ENCODE results near the gene CASK.

Gene CASK

DNA sequence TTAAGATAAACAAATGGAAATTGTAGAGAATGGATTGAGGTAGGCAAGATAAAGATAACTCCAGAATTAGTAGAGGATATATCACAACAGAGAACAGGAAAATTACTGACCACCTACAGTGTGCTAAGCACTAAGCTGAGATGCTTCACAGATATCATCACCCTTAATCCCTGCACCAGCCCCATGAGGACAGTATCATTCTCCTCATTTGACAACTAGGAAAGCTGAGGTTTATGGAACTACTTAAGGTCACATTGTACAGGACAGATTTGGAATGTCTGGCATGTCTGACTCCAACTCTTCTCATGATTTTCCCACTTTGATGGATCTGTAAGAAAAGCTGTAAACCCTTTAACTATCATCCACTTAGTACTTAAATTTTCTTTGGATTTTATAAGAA, 95.5 kb downstream of the CASK start:
- DNase-seq (ENCODE audit: low read depth), result no peak

DNA sequence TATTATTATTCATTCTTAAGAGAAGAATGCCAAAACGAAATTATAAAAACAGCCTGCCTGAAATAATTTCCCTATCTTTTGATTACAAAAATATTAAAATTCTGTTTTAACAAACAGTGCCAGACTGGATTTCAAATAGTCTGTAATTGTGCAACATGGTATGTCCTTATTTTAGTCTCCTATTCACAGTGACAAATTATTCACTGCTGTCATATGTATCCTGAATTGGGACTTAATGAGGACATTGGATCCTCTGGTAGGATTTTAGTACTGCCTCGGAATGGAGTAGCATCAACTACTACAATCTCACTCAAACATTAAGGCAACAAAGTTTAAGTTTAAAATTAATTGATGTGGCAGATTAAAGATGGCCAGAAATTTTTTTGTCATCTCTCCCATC, 97.6 kb downstream of the CASK start:
- no peak for DNase-seq (ENCODE audit: low read depth)

DNA sequence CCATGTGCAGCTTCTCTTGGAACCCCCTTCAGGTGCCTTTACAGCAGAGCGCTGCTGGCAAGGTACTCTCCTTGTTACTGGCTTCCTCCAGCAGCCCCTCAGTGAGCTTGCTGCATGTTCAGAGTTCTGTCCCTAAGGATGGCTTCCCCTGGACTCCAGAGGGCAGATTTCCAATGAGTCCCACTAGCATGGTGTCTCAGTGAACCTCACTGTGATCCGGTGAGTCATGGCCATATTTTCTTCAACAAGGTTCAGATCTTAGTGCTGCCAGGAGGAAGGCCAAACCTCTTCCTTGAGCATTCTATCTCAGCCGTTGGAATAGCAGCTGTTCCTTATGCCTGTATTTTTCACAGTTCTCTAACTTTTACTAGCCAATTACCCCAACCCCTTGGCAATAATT, 98.8 kb downstream of the CASK start:
- DNase-seq (ENCODE audit: low read depth), result no peak

DNA sequence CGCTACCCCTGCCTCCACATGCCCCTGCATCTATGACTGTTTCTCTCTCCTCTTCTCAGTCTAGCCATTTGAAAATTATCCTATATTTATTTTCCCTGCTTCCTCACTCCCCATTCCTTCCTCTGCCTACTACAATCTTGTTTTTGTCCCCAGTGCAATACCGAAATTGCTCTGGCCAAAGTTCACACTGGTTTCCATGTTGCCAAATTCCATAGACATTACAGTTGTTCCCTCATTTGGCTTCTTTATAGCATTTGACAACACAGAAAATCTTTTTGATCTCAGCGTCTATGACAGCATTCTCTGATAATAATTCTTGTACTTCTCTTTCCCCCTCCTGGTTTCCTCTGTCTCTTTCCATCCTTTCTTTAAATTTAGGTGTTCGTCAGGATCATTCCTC, 100.0 kb downstream of the CASK start:
- no peak for DNase-seq (ENCODE audit: low read depth)

DNA sequence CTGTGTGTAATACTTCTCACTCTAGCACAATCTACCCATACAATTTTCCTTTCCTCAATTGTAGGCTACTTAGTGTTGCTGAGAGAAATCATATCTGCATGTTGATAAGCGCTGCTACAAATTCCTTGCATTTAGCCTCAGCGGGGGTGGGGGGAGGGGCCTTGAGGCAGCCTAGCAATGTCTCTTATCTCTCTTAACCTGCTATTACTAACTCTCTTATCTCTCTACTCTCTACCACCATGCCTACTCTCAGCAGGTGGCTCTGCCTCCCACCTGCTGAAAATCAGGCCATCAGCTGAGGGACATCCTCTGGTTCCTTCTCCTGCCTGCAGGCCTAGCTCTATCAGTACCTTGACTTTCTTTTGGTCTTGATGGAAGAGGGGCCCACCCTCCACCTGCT, 100.5 kb downstream of the CASK start:
- no peak for DNase-seq (ENCODE audit: low read depth)

DNA sequence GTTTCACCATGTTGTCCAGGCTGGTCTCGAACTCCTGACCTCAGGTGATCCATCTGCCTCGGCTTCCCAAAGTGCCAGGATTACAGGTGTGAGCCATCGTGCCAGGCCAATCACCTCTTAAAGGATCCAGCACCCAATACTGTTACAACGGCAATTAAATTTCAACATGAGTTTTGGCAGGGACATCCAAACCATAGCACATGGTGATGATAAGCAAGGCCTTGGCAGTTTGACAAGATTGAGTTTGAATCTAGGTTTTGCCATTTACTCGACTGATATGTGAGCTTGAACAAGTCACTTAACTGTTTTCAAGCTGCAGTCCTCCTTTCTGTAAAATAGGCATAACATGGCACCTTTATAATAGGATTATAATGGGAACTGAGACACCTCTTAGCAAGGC, 115.3 kb downstream of the CASK start:
- DNase-seq (ENCODE audit: low read depth), result no peak

DNA sequence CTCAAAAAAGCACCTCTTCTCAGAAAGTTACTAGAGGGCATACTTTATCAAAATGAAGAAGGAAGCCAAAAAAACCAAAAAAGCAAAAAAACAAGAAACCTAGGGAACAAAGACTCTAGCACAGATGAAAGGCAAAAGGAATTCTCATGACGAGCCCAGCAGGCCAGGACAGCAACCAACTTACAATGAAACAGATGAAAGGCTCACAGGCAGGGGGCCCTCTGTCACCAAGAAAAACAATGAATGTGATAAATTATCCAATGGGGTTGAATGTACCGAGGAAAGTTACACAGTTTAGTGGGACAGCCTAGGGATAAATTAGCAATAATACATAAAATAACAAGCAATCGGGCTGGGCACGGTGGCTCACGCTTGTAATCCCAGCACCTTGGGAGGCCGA, 120.4 kb downstream of the CASK start:
- no peak for DNase-seq (ENCODE audit: low read depth)

DNA sequence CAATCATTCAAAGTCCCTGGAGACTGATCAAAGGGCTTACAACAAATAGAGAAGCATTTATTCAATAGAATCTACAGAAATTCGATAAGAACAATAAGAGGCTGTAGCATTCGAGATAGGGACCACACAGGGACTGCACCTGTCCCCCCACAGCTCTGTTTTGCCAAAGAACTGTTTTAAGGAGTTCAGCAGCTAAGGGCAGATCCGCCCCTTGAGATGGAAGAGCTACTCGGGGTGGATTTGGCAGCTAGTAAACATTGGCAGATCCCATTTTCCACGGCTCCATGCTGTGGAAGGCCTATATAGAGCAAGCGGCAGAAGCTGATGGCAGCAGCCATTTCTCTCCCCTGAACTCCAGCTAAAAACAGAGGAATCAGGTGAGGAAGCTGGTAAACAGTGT, 123.7 kb downstream of the CASK start:
- no peak for DNase-seq (ENCODE audit: low read depth)

DNA sequence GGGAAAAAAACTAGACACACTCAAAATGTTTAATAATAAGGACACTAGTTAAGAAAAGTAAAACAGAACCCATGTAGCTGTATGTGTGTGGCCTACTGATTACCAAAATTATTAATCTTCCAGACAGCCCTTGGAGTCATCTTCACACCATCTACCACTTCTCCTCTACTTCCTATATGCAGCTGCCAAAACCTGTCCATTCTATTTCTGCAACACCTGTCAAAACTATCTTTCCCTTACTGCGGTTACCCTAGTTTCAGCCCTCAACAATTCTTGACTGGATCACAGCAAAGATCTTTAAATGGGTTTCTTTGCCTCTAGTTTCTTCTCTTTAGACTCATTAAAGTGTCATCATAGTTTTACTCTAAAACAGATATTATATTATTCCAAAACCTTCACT, 126.8 kb downstream of the CASK start:
- DNase-seq (ENCODE audit: low read depth), result no peak

DNA sequence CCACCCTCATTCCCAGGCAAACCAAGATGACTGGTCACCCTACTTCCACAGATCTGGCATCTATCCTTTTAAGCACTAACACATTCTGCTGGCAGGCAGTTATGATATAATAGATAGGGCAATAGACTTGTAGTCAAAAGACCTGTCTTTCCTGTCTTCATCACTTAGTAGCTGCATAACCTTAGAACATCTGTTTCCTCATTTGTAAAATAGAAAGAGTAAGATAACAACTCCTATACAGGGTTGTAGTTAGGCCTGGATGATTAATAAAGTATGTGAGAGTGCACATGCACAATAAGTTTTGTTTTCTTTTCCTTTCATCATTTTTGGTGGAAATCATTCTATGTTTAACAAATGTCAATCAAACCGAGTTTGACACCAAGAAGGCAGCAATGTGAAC, 127.3 kb downstream of the CASK start:
- no peak for DNase-seq (ENCODE audit: low read depth)

DNA sequence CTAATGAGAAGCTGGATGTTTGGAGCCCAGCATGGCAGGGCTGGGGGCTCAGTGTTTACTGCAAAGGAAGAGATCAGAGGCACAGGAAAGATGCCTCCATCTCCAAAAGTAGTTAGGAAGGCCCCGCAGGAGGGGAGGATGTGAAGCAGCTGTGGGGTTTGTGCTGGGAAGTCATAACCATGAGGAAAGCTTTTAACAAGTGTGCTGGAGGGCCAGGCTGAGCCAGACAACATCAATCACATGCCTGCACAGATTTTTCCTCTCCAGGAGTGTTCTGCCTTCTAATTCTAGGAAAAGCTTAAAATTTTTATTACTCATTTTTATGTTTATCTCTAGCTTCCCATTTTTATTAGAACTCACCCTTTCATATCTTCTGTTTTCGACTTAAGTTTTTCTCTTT, 134.0 kb downstream of the CASK start:
- DNase-seq (ENCODE audit: low read depth), result no peak

DNA sequence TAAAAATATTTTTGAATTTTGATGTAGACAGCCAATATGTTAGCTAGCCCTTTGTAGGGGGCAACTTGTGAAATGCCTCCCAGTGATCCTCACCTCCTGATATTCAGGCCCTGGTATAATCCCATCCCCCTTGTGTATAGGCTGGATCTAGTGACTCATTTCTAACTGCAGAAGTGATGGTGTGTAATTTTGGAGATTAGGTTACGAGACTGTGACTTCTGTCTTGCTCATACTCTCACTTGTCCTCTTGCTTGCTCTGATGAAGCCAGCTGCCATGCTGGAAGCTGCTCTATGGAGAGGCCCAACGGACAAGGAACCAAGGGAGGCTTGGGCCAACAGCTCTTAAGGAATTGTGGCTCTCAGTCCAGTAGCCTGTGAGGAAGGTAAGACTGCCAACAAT, 137.7 kb downstream of the CASK start:
- DNase-seq (ENCODE audit: low read depth), result no peak

DNA sequence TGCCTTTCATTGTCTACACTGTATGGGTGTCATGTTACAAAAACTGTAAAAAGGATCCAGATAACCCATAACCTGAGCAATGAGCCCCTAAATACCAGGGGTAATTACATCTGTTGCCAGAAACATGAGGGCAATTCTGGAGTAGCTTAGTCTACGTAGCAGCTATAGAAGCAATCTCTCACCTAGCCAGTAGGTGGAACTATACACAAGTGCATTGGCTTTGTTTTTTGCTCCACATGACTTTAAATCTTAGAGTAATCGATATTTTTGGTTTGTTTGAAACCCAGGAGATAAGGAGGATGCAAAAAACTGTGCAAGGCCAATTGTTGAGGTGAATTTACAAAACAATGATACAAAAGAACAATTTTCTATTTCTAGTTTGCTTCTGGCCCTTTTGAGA, 141.9 kb downstream of the CASK start:
- peak; percentile 5 for DNase-seq (ENCODE audit: low read depth)

DNA sequence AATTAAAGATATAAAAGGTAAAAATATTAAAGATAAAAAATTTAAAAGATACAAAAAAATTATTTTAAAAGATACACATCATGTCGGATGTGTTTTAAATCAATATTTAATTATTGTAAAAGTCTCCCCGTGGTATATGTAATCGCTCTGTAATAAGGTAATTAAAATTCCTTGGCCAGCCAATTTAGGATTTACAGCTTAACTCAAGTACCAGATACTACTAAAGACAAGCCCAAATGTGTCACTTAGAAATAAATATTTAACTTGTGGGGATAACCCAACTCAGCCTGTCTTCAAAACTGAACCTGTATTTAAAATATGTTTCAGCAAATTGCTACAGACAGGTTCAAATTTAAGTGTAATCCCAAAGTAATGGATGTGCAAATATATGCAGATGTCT, 143.4 kb downstream of the CASK start:
- no peak for DNase-seq (ENCODE audit: low read depth)

DNA sequence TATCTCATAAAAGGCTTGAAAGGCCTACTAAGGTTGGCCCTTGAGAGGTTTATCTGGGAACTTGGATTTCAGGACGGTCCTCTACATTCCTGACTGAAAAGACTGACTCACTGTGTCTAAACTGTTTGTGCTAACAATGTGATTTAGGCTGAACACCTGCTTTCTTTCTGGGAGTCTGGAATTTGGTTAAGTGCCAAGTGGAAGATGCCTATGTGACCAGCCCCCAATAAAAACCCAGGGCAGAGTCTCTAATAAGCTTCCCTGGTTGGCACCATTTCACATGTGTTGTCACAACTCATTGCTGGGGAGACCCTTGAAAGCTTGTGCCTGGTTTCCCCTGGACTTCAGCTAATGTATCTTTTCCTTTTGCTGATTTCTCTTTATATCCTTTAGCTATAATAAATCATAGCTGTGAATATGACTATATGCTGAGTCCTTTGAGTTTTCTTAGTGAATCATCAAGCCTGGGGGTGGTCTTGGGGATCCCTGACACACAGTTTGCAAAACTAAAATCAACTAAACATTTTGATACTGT, 144.3 kb downstream of the CASK start:
- DNase-seq (ENCODE audit: low read depth), result no peak

DNA sequence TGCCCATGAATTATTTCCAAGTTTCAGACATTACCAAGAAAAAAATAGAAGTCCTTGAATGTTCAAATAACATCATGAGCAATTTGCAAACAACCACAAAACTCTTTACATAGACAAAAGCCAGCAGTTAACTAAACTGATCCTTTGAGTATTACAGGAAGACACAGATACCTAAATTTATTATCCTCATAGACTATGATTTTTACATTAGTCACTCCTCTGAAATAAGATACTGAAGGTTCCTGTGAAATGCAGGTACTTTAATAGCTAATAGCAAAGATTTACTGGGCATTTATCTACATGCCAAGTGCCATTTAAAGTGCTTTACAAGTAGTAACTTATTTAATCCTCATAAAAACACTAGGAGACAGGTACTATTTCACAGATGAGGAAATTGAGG, 161.7 kb downstream of the CASK start:
- DNase-seq (ENCODE audit: low read depth), result no peak

DNA sequence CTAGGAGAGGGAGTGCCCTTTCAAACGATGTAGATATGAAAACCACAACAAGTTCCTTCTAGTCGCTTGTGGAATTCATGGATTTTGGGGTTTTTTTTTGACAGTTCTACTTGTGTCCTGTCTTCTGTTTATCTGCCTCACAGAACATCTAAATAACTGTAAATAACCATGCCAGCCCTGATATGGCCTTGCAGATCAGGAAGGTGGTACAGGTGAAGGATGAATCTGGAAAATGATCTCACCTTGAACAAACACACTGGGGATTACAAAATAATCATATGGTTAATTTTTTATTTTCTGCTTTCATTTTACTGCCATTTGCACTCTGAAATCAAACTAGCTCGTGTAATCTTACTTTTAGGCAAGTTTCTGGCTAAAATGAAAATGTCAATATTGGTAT, 162.2 kb downstream of the CASK start:
- no peak for DNase-seq (ENCODE audit: low read depth)

DNA sequence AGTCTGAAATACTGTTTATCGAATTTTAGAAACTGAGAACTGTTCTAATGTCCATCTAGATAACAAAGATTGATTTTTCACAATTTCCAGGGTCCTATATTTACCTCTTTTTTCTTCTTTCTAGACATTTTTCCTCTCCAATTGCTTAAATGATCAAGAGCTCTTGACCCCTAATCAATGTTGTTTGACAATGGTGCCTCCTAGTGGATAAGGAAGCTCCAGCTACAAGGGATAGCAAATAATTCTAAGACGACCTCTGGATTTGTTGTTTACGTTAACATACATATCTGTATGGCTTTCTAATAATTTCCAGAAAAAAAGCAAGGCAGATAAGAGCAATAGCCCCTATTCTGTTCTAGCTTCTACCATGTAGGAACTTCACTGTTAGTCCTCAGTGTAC, 163.5 kb downstream of the CASK start:
- no peak for DNase-seq (ENCODE audit: low read depth)

DNA sequence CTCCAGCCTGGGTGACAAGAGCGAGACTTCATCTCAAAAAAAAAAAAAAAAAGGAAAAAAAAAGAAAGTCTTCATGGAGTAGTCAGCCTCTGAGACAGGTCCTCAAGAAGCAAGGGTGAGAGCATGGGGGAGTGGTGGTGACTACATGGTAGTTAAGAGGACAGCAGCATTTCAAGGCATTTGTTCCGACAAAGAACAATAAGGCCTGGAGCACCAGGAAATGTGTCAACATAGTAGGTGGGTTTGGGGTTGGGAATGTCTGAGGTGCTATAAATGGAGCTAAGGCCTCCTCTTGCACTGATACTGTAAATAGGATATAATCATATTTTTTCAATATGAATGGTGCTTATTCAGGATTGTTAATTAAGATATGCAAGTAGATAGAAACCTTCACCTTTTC, 165.0 kb downstream of the CASK start:
- DNase-seq (ENCODE audit: low read depth), result no peak

DNA sequence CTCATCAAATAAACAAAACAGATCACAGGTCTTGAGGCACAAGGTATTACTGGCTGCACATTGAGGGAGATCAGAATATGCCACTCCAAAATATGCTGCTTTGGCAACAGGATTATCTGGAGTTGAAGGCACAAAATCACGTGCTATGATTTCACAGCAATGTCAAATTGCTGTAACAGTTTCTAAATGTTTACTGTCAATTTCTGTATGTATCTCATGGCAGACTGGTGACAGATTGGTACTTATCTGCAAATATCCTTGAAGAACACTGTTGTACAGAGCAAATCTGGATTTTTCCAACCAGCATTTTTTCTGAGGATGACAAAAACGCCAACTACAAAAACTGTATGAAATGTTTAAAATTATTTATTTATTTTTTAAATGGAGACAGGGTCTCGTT, 172.6 kb downstream of the CASK start:
- DNase-seq (ENCODE audit: low read depth), result no peak

DNA sequence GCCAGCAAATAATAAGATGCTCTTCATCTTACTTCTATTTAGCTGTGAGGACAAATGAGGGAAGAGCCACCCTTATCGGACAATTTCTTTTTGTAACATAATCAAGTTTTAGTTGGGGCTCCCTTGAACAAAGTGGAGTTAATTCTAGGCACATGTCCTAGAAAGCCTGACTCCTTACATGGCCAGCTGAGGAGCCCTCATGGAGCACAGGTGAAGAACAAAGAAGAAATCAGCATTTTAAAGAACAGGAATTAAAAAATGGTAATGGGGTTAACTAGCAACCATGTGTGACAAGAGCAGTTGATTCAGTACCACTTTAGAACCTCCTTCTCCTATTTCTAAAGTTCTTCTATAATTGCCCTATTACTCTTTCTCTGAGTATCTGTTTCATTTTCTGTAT, 183.5 kb downstream of the CASK start:
- DNase-seq (ENCODE audit: low read depth), result no peak

DNA sequence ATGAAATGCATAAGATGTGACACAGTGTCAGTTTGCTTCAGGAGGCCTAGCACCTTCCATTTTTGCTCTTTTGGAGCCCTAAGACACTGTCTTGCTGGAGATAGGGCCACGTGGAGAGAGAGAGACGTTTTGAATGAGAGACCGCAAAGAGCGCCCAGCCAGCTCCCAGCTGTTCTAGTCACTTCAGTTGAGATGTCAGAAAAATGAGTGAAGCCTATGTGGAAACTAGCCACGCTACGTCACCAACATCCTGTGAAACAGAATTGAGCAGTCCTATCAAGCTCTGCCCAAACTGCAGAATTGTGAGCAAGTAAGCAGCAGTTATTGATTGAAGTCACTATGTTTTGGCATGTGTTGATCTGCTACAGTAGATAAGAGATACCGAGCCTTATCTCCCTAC, 186.3 kb downstream of the CASK start:
- peak; percentile 60 for DNase-seq (ENCODE audit: low read depth)

DNA sequence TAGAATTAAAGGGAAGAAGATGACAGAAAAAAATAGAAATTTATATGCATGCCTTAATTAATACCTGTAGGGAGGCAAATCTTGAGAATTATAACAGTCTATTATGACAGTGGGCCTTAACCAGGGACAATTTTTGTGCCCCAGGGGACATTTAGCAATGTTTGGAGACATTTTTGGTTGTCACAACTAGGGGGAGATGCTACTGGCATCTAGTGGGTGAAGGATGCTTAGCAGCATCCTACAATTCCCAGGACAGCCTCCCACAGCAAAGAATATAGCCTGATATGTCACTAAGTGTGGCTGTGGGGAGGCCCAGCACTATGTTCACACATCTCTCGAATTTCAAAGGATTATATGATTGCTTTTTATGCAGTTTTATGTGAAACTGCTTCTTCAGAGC, 188.8 kb downstream of the CASK start:
- no peak for DNase-seq (ENCODE audit: low read depth)

DNA sequence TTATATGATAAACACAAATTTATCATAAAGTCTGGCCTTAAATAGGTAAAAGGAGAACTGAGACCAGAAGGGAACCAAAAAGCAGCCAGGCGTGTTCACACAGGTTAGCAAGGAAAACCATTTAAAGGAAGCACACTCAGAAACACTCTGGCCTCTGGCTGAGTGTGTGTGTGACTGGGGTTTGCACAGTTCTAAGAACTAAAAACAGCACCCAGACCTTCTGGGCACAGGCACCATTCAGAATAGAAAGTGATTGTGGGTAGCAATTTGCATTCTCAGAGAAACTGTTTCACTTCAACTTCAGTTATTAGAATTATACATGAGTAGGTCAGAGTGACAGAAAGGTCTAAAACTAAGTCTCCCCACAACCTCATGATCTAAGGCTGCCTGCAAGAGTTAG, 189.4 kb downstream of the CASK start:
- no peak for DNase-seq (ENCODE audit: low read depth)

DNA sequence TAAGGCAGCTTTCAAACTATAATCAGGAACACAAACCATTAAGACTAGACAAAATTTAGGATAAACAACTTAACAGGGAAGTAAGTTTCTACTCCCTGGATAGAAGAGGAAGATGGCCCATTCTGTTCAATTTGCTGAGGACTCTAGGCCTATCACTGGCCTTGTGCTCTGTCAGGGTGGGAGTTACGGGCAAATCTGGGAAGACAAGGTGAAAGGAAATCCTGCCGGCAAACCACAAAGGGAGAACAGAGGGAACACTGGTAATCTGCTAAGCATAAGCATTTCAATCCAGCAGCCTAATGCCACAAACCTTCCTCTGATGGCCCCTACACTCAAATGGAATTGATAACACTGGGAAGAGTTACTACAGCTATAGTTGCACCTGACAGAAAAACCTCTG, 191.1 kb downstream of the CASK start:
- no peak for DNase-seq (ENCODE audit: low read depth)
